ENCODE measurements around the gene CHERP. TPM values are rescaled to one million over a fixed set of nuclear protein-coding genes. Genes with fewer than 3 reads are reported as not detected.

The CHERP gene
- total and polyA plus RNA-seq, 2 of the 13 experiments (the other 11 are each of a cell fraction or from before 2014, with no cell fraction given): 4.3 to 5.4 TPM

- TF ChIP-seq ZNF597 (CRISPR knock-in tag; IDR thresholded peaks at IDR 0.05) (0 out of 2 replicates have a peak, but pooled peaks have one; percentile 33), ATF6 (CRISPR knock-in tag; conservative IDR thresholded peaks at IDR 0.05) (no peak), SNAPC2 (CRISPR knock-in tag; IDR thresholded peaks at IDR 0.05) (no peak), TFE3 (CRISPR knock-in tag; IDR thresholded peaks at IDR 0.05) (peak; percentile 67), ATF1 (CRISPR knock-in tag; IDR thresholded peaks at IDR 0.05) (peak; percentile 96), ZNF276 (CRISPR knock-in tag; IDR thresholded peaks at IDR 0.05; ENCODE audit: low read depth) (0 out of 2 replicates have a peak, but pooled peaks have one; percentile 71), ZNF451 (CRISPR knock-in tag; IDR thresholded peaks at IDR 0.05) (peak; percentile 21; the same call in 1 of the 2 replicates), HINFP (CRISPR knock-in tag; IDR thresholded peaks at IDR 0.05; ENCODE audit: low read depth) (peak; percentile 80), ZFP91 (CRISPR knock-in tag; IDR thresholded peaks at IDR 0.05; ENCODE audit: borderline replicate concordance) (peak; percentile 68; the same call in 1 of the 2 replicates), ZNF547 (CRISPR knock-in tag; IDR thresholded peaks at IDR 0.05) (peak; percentile 35; the same call in 1 of the 2 replicates), ATRX (CRISPR knock-in tag; IDR thresholded peaks at IDR 0.05; ENCODE audit: borderline replicate concordance) (no peak), CBX5 (CRISPR knock-in tag; IDR thresholded peaks at IDR 0.05; ENCODE audit: borderline replicate concordance) (peak; percentile 19; the same call in 1 of the 2 replicates), NCOA1 (CRISPR knock-in tag; IDR thresholded peaks at IDR 0.05) (0 out of 2 replicates have a peak, but pooled peaks have one; percentile 38), ZFP36L2 (CRISPR knock-in tag; IDR thresholded peaks at IDR 0.05) (no peak), MIER2 (CRISPR knock-in tag; IDR thresholded peaks at IDR 0.05) (no peak), ZBTB33 (CRISPR knock-in tag; IDR thresholded peaks at IDR 0.05) (no peak)
These were observed 30.3 kb upstream of the CHERP start, which contains the start of gene SLC35E1 (continued) for GRCh38 chr19:16572332-16573211.

Data from HepG2 (cell line).